Endothelial cell of umbilical vein (primary cell): ENCODE measurements around the gene GNB5. TPM values are rescaled to one million over a fixed set of nuclear protein-coding genes. Genes with fewer than 3 reads are reported as not detected.

Source experiments
- BruUV-seq: library from RNA; stranded (reverse); fragments of 400-500 nt; replicated peaks from 2 replicates; lab custom pipeline; 2021; lab: Mats Ljungman, UMichigan
- CTCF ChIA-PET: fragments of 300-600, 350-600 bp; sonication (Branson Sonifier 250); formaldehyde crosslinking; loops from one replicate; lab custom pipeline; 2021; ENCODE audit warnings: antibody characterized with exemption, inconsistent platforms; lab: Charles Lee
- POLR2A ChIA-PET: fragments of 300-600, 350-600 bp; sonication (Branson Sonifier 250); formaldehyde crosslinking; loops from one replicate; lab custom pipeline; 2021; ENCODE audit warnings: antibody characterized with exemption, inconsistent platforms; lab: Charles Lee
- DNase-seq: peaks from one replicate; pipeline ENCODE4 v3.0.0-alpha.2; 2011; ENCODE audit warnings: low read depth, low spot score
- FAIRE-seq: peaks from 2 replicates; lab custom pipeline; 2011; peaks lifted over from hg19 to GRCh38; lab: Jason Lieb, UNC
- H2AFZ ChIP-seq: 2 replicates; pipeline ENCODE4 v1.6.0; 2012; ENCODE audit warnings: low read depth, low read length, control low read depth, inconsistent platforms
- H3K27ac ChIP-seq: 2 replicates; pipeline ENCODE4 v1.5.1; 2011; ENCODE audit warnings: low read depth, mild to moderate bottlenecking, control low read depth, low read length, moderate library complexity; ENCODE audit not compliant: insufficient read depth
- H3K27me3 ChIP-seq, 2 experiments: 2 replicates each; pipeline versions ENCODE4 v1.6.0 to v1.6.1; 2011; ENCODE audit warnings: low read length in 2 of 2, mixed read lengths in 1 of 2; ENCODE audit not compliant: control insufficient read depth in 2 of 2, insufficient read depth in 2 of 2
- H3K36me3 ChIP-seq, 2 experiments: 2 replicates in 1 of 2; 3 replicates in 1 of 2; pipeline ENCODE4 v1.5.1; 2011; ENCODE audit warnings: low read length in 2 of 2, mild to moderate bottlenecking in 1 of 2, moderate library complexity in 1 of 2; ENCODE audit not compliant: control insufficient read depth in 2 of 2, insufficient read depth in 2 of 2; ENCODE audit errors: extremely low read depth in 1 of 2
- H3K4me1 ChIP-seq: 3 replicates; pipeline ENCODE4 v1.5.1; 2011; ENCODE audit warnings: mild to moderate bottlenecking, low read length; ENCODE audit not compliant: control insufficient read depth, insufficient read depth; ENCODE audit errors: extremely low read depth
- H3K4me2 ChIP-seq: 2 replicates; pipeline ENCODE4 v1.6.1; 2011; ENCODE audit warnings: low read length, control low read depth, mixed read lengths; ENCODE audit not compliant: insufficient read depth
- H3K4me3 ChIP-seq, 3 experiments: fragments of 200-600 bp in 1 of 3; sonication (generic), shearing (Covaris generic) in 1 of 3; replicated peaks in 1 of 3; 2 replicates each; pipeline ENCODE4 v1.5.1; 2011 to 2016; ENCODE audit warnings: control low read depth in 3 of 3, low read length in 3 of 3, mild to moderate bottlenecking in 2 of 3, inconsistent platforms in 1 of 3, low read depth in 1 of 3, moderate library complexity in 1 of 3; ENCODE audit not compliant: insufficient read depth in 1 of 3
- H3K79me2 ChIP-seq: 2 replicates; pipeline ENCODE4 v1.6.0; 2012; ENCODE audit warnings: low read length, inconsistent platforms; ENCODE audit not compliant: control insufficient read depth, insufficient read depth
- H3K9ac ChIP-seq: replicated peaks from 2 replicates; pipeline ENCODE3; 2011; ENCODE audit warnings: low read length, control low read depth; ENCODE audit not compliant: insufficient read depth; ENCODE audit errors: extremely low read depth
- H3K9me1 ChIP-seq: replicated peaks from 3 replicates; pipeline ENCODE4 v1.6.0; 2011; ENCODE audit warnings: mild to moderate bottlenecking, low read length; ENCODE audit not compliant: control insufficient read depth, insufficient read depth; ENCODE audit errors: extremely low read depth
- H3K9me3 ChIP-seq: replicated peaks from 2 replicates; pipeline ENCODE4 v1.5.1; 2012; ENCODE audit warnings: low read length, inconsistent platforms; ENCODE audit not compliant: control insufficient read depth, insufficient read depth
- H4K20me1 ChIP-seq: replicated peaks from 2 replicates; pipeline ENCODE3; 2011; ENCODE audit warnings: mild to moderate bottlenecking, low read length; ENCODE audit not compliant: control insufficient read depth, insufficient read depth; ENCODE audit errors: extremely low read depth
- EZH2 ChIP-seq: IDR thresholded peaks from 2 replicates; pipeline ENCODE4 v1.6.1; 2012; ENCODE audit warnings: borderline replicate concordance, low read depth, mild to moderate bottlenecking, moderate library complexity, low read length, inconsistent platforms; ENCODE audit not compliant: severe bottlenecking
- FOS ChIP-seq: IDR thresholded peaks from 2 replicates; pipeline ENCODE4 v1.6.1; 2011; ENCODE audit warnings: mild to moderate bottlenecking, low read length, moderate library complexity, borderline replicate concordance; ENCODE audit not compliant: insufficient read depth
- GATA2 ChIP-seq: IDR thresholded peaks from 2 replicates; pipeline ENCODE4 v1.7.0; 2011; ENCODE audit warnings: low read depth, mild to moderate bottlenecking, moderate library complexity, mixed read lengths, low read length; ENCODE audit not compliant: insufficient read length, insufficient read depth
- JUN ChIP-seq: IDR thresholded peaks from 2 replicates; pipeline ENCODE4 v1.6.1; 2011; ENCODE audit warnings: borderline replicate concordance, low read depth; ENCODE audit not compliant: insufficient read length, insufficient read depth
- MYC ChIP-seq: IDR thresholded peaks from one replicate; pipeline ENCODE4 v1.6.1; 2011; ENCODE audit warnings: mild to moderate bottlenecking, low read depth, low read length
- POLR2A ChIP-seq: IDR thresholded peaks from 2 replicates; pipeline ENCODE4 v1.6.1; 2012; ENCODE audit warnings: low read depth, mild to moderate bottlenecking, control low read depth, low read length
- POLR2AphosphoS5 ChIP-seq: IDR thresholded peaks from 2 replicates; pipeline ENCODE4 v1.6.1; 2012; ENCODE audit warnings: low read depth, mild to moderate bottlenecking, control low read depth, low read length, moderate library complexity; ENCODE audit not compliant: insufficient read depth
- dilution Hi-C: fragments of 300-500 bp; cut with MboI; formaldehyde crosslinking; loops from one replicate; pipeline ENCODE4 v1.15.0; 2019; ENCODE audit warnings: low sequenced_read_pairs; ENCODE audit not compliant: extremely low pct_ligation_motif_present
- intact Hi-C: fragments of 100-400 bp; cut with micrococcal nuclease; formaldehyde crosslinking; loops from one replicate; pipeline ENCODE4 v1.10.0; 2022
- polyA plus RNA-seq, 4 experiments: library from polyadenylated mRNA; depleted of rRNA in 3 of 4; stranded (reverse) in 3 of 4; unstranded in 1 of 4; fragments of >200 nt; gene quantifications; 2 replicates each; pipeline versions ENCODE4 v1.2.1 to v1.2.3, GENCODE V29; 2011 to 2012; ENCODE audit warnings: missing spikeins in 1 of 4
- total RNA-seq: library from RNA; stranded (reverse); gene quantifications from 2 replicates; pipeline ENCODE4 v1.2.3, GENCODE V29; 2021
- TF ChIP-seq, protein P1 (sequence below): IDR thresholded peaks from 2 replicates; pipeline ENCODE4 v1.6.1; 2011; ENCODE audit not compliant: insufficient read depth, insufficient read length
- TF ChIP-seq, protein P2 (sequence below), 2 donors: IDR thresholded peaks; 1 replicate in 1 of 2; 2 replicates in 1 of 2; pipeline ENCODE4 v1.5.1; 2011; ENCODE audit warnings: low read length in 2 of 2, mild to moderate bottlenecking in 2 of 2, moderate library complexity in 2 of 2, control low read depth in 1 of 2, inconsistent platforms in 1 of 2, low read depth in 1 of 2; ENCODE audit not compliant: insufficient read depth in 1 of 2; ENCODE audit errors: extremely low read depth in 1 of 2

The GNB5 gene
- total and polyA plus RNA-seq, 2 donors (not counting 3 experiments of a cell fraction or from before 2014, with no cell fraction given) = 15.6 to 16.8 TPM

DNA sequence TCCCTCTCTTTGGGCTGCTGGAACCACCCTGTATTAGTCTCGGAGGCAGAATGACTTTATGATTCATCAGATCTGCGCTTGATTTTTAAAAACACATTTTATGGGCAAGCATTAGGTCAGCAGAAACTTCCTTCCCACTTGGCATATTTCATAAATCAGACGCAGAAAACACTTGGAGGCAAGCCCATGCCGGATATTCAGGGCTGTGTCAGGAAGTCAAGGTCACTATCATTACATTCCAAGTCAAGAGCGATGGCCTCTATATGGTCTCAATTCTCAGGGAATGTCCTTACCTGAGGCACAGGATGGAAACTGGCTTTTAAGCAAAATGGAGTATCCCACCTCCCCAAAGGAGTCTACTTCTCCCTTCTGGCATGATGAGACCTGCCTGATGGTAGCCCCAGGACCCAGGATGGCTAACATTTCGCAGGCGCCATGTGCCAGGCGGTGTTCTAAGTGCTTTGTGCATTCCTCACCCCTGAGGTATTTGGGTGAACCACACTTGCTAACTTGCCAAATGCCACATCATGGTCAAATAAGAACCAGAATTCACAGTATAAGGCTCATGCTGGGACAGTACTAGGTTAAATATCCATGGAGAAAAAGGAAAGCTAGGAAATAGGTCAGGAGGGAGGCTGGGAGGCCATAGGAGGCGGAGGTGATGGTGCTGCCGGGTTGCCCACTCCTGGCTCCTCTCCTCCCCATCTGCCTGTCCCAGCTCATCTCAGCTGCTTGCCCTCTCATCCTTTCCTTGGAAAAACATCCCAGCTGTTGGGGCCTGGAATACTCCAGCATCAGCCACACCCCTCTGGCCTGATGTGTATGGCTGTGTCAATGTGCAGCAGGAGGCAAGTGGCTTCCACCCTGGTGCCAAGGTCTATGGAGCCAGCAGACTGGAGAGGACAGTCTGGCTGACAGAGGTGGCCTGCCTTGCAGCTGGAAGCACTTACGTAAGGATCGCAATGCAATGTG lies 97.4 kb downstream of the GNB5 start:
- no TSS peak for BruUV-seq
- FAIRE-seq (peak; percentile 99), DNase-seq (peak; percentile 99)

More for the DNA sequence above, 97.4 kb downstream of the GNB5 start:
- POLR2A ChIA-PET = no interaction called here
- peak overlapping the region; percentile 57 for H3K4me2 ChIP-seq
- no peaks in the 10 kb centered on the region for H3K9me3 ChIP-seq
- no peaks in the 10 kb centered on the region for H4K20me1 ChIP-seq
- peak overlapping the region; percentile 99 for H3K27ac ChIP-seq
- H3K9me1 ChIP-seq = no peaks in the 10 kb centered on the region
- intact Hi-C loops = loop anchor here (1.0 to 5.0 kb wide), 8 partner anchors 9 to 215 kb away; partner anchors contain the start of gene MAPK6
- H2AFZ ChIP-seq = peak overlapping the region; percentile 69
- peak overlapping the region; percentile 76 for H3K9ac ChIP-seq
- CTCF ChIA-PET = interaction anchor here (0.5 to 1.7 kb wide), 2 partner anchors 15 to 46 kb away, joined by 3 to 10 read pairs; no protein-coding TSS in a partner anchor
- TF ChIP-seq, protein P1, sequence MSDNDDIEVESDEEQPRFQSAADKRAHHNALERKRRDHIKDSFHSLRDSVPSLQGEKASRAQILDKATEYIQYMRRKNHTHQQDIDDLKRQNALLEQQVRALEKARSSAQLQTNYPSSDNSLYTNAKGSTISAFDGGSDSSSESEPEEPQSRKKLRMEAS = peak; percentile 30
- TF ChIP-seq JUN (peak; percentile 91), FOS (peak; percentile 93), POLR2AphosphoS5 (peak; percentile 94), POLR2A (peak; percentile 69), EZH2 (no peak), GATA2 (peak; percentile 71), MYC (peak; percentile 3)
- TF ChIP-seq, protein P2, sequence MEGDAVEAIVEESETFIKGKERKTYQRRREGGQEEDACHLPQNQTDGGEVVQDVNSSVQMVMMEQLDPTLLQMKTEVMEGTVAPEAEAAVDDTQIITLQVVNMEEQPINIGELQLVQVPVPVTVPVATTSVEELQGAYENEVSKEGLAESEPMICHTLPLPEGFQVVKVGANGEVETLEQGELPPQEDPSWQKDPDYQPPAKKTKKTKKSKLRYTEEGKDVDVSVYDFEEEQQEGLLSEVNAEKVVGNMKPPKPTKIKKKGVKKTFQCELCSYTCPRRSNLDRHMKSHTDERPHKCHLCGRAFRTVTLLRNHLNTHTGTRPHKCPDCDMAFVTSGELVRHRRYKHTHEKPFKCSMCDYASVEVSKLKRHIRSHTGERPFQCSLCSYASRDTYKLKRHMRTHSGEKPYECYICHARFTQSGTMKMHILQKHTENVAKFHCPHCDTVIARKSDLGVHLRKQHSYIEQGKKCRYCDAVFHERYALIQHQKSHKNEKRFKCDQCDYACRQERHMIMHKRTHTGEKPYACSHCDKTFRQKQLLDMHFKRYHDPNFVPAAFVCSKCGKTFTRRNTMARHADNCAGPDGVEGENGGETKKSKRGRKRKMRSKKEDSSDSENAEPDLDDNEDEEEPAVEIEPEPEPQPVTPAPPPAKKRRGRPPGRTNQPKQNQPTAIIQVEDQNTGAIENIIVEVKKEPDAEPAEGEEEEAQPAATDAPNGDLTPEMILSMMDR (IDR thresholded peaks at IDR 0.05; ENCODE audit: extremely low read depth in 1 of 2, insufficient read depth in 1 of 2, low read depth in 1 of 2, low read length in 2 of 2) = no peak
- peak overlapping the region in 1 of 3 experiments; percentile 14 for H3K4me3 ChIP-seq
- H3K36me3 ChIP-seq = no peaks in the 10 kb centered on the region
- peaks cover 34% of the 10 kb centered on the region for H3K4me1 ChIP-seq
- dilution Hi-C loops = no loop called here
- no peaks in the 10 kb centered on the region for H3K79me2 ChIP-seq
- H3K27me3 ChIP-seq = no peaks in the 10 kb centered on the region
